H1 (cell line): ENCODE measurements around the gene PJVK. TPM values are rescaled to one million over a fixed set of nuclear protein-coding genes. Genes with fewer than 3 reads are reported as not detected.

ENCODE experiments used
- CTCF ChIA-PET: fragments of 300-600 bp; sonication (Branson Sonifier 250); formaldehyde crosslinking; loops from one replicate; lab custom pipeline; 2021; ENCODE audit not compliant: partially characterized antibody; lab: Charles Lee
- POLR2A ChIA-PET: fragments of 300-600 bp; sonication (Branson Sonifier 250); formaldehyde crosslinking; loops from one replicate; lab custom pipeline; 2021; ENCODE audit warnings: inconsistent platforms; ENCODE audit not compliant: partially characterized antibody; lab: Charles Lee
- DNase-seq, 2 experiments: peaks; one replicate each; pipeline versions ENCODE4 v3.0.0 to v3.0.0-alpha.2; 2010 to 2022; ENCODE audit warnings: low spot score in 2 of 2, low read depth in 1 of 2, mixed read lengths in 1 of 2
- FAIRE-seq: peaks from 2 replicates; lab custom pipeline; 2011; peaks lifted over from hg19 to GRCh38; lab: Jason Lieb, UNC
- H2AFZ ChIP-seq: 2 replicates; pipeline ENCODE4 v1.8.1; 2012; ENCODE audit warnings: low read length, inconsistent platforms
- H2AK5ac ChIP-seq: 2 replicates; pipeline ENCODE4 v1.6.1; 2013; ENCODE audit warnings: low read depth, low read length
- H2BK120ac ChIP-seq: replicated peaks from 2 replicates; pipeline ENCODE3; 2013; ENCODE audit warnings: low read depth, low read length, inconsistent platforms
- H2BK12ac ChIP-seq: 2 replicates; pipeline ENCODE4 v1.6.1; 2013; ENCODE audit warnings: low read depth, low read length
- H2BK15ac ChIP-seq: 2 replicates; pipeline ENCODE4 v1.6.1; 2013; ENCODE audit warnings: low read length
- H2BK20ac ChIP-seq: 2 replicates; pipeline ENCODE4 v1.6.1; 2013; ENCODE audit warnings: low read length
- H2BK5ac ChIP-seq: 2 replicates; pipeline ENCODE4 v1.6.1; 2013; ENCODE audit warnings: low read depth, low read length
- H3K14ac ChIP-seq: 2 replicates; pipeline ENCODE4 v1.6.1; 2013; ENCODE audit warnings: inconsistent platforms; ENCODE audit not compliant: insufficient read length
- H3K18ac ChIP-seq: 2 replicates; pipeline ENCODE4 v1.6.1; 2013; ENCODE audit warnings: low read length; ENCODE audit errors: extremely low read depth
- H3K23ac ChIP-seq: 2 replicates; pipeline ENCODE4 v1.6.1; 2013; ENCODE audit warnings: inconsistent platforms; ENCODE audit not compliant: insufficient read length
- H3K23me2 ChIP-seq: 2 replicates; pipeline ENCODE4 v1.6.1; 2013; ENCODE audit warnings: low read depth, low read length
- H3K27ac ChIP-seq: 2 replicates; pipeline ENCODE4 v1.6.1; 2011; ENCODE audit warnings: low read depth, low read length, inconsistent platforms
- H3K27me3 ChIP-seq, 4 experiments: replicated peaks in 1 of 4; 1 replicate in 1 of 4; 2 replicates in 3 of 4; pipeline versions ENCODE4 v1.6.1 to v1.8.1; 2011 to 2013; ENCODE audit warnings: low read length in 3 of 4, mild to moderate bottlenecking in 3 of 4, inconsistent platforms in 2 of 4, mixed read lengths in 2 of 4, moderate library complexity in 1 of 4; ENCODE audit not compliant: control insufficient read depth in 3 of 4, insufficient read depth in 3 of 4; ENCODE audit errors: extremely low read depth in 1 of 4
- H3K36me3 ChIP-seq, 4 experiments: 2 replicates each; pipeline versions ENCODE4 v1.6.1 to v1.8.1; 2011 to 2013; ENCODE audit warnings: mild to moderate bottlenecking in 4 of 4, low read length in 3 of 4, moderate library complexity in 2 of 4, control low read depth in 1 of 4, inconsistent platforms in 1 of 4; ENCODE audit not compliant: insufficient read depth in 4 of 4, control insufficient read depth in 2 of 4
- H3K4ac ChIP-seq: replicated peaks from 2 replicates; pipeline ENCODE3; 2013; ENCODE audit warnings: low read length, low read depth, mixed read lengths, inconsistent platforms; ENCODE audit not compliant: insufficient read length
- H3K4me1 ChIP-seq, 4 experiments: replicated peaks in 1 of 4; 1 replicate in 1 of 4; 2 replicates in 3 of 4; pipeline versions ENCODE4 v1.6.1 to v1.8.1; 2011 to 2013; ENCODE audit warnings: low read length in 3 of 4, inconsistent platforms in 2 of 4, mixed read lengths in 1 of 4; ENCODE audit not compliant: insufficient read depth in 4 of 4, control insufficient read depth in 3 of 4
- H3K4me2 ChIP-seq, 2 experiments: 2 replicates each; pipeline versions ENCODE4 v1.6.1 to v1.8.1; 2011 to 2013; ENCODE audit warnings: low read depth in 2 of 2, low read length in 2 of 2, control low read depth in 1 of 2, inconsistent platforms in 1 of 2, mild to moderate bottlenecking in 1 of 2; ENCODE audit not compliant: insufficient read depth in 1 of 2
- H3K4me3 ChIP-seq, 4 experiments: fragments of 200-600, 300-600 bp in 1 of 4; sonication (generic), shearing (Covaris generic), sonication (Bioruptor Twin) in 1 of 4; 2 replicates each; pipeline versions ENCODE4 v1.5.1 to v1.8.1; 2011 to 2016; ENCODE audit warnings: low read length in 4 of 4, low read depth in 3 of 4, control low read depth in 2 of 4, inconsistent platforms in 2 of 4, mild to moderate bottlenecking in 2 of 4, mixed read lengths in 1 of 4, moderate library complexity in 1 of 4; ENCODE audit not compliant: insufficient read depth in 2 of 4; ENCODE audit errors: extremely low read depth in 1 of 4
- H3K56ac ChIP-seq: replicated peaks from 2 replicates; pipeline ENCODE3; 2013; ENCODE audit warnings: low read depth, mild to moderate bottlenecking, mixed read lengths, low read length, inconsistent platforms; ENCODE audit not compliant: insufficient read length
- H3K79me1 ChIP-seq: 2 replicates; pipeline ENCODE4 v1.6.1; 2013; ENCODE audit warnings: low read depth, low read length, control low read depth
- H3K79me2 ChIP-seq, 2 experiments: 2 replicates each; pipeline versions ENCODE4 v1.6.1 to v1.8.1; 2012 to 2013; ENCODE audit warnings: low read length in 2 of 2, mild to moderate bottlenecking in 2 of 2, inconsistent platforms in 1 of 2; ENCODE audit not compliant: insufficient read depth in 2 of 2, control insufficient read depth in 1 of 2
- H3K9ac ChIP-seq, 4 experiments: replicated peaks in 1 of 4; 1 replicate in 1 of 4; 2 replicates in 3 of 4; pipeline versions ENCODE4 v1.6.1 to v1.8.1; 2011 to 2013; ENCODE audit warnings: low read depth in 3 of 4, low read length in 3 of 4, control low read depth in 2 of 4, mild to moderate bottlenecking in 2 of 4, moderate library complexity in 2 of 4, inconsistent platforms in 1 of 4; ENCODE audit errors: extremely low read depth in 1 of 4
- H3K9me3 ChIP-seq, 2 experiments: 2 replicates each; pipeline versions ENCODE4 v1.6.1 to v1.8.1; 2012 to 2013; ENCODE audit warnings: mild to moderate bottlenecking in 2 of 2, moderate library complexity in 2 of 2, control low read depth in 1 of 2, inconsistent platforms in 1 of 2, low read depth in 1 of 2, low read length in 1 of 2, mixed read lengths in 1 of 2; ENCODE audit not compliant: insufficient read depth in 2 of 2
- H4K20me1 ChIP-seq, 2 experiments: replicated peaks in 1 of 2; 2 replicates each; pipeline versions ENCODE3 to v1.8.1; 2011 to 2013; ENCODE audit warnings: inconsistent platforms in 2 of 2, low read length in 2 of 2, mild to moderate bottlenecking in 1 of 2; ENCODE audit not compliant: insufficient read depth in 2 of 2, control insufficient read depth in 1 of 2
- H4K5ac ChIP-seq: 2 replicates; pipeline ENCODE4 v1.6.1; 2013; ENCODE audit warnings: low read length, low read depth, mixed read lengths, inconsistent platforms; ENCODE audit not compliant: insufficient read length
- H4K8ac ChIP-seq: 2 replicates; pipeline ENCODE4 v1.8.0; 2013; ENCODE audit warnings: mild to moderate bottlenecking, moderate library complexity, low read length, inconsistent platforms; ENCODE audit not compliant: insufficient read depth; ENCODE audit errors: extremely low read depth
- H4K91ac ChIP-seq: replicated peaks from 2 replicates; pipeline ENCODE3; 2013; ENCODE audit warnings: low read length, mixed read lengths, inconsistent platforms; ENCODE audit not compliant: insufficient read length
- JUN ChIP-seq: IDR thresholded peaks from 2 replicates; pipeline ENCODE4 v1.6.1; 2011; ENCODE audit warnings: low read depth, mild to moderate bottlenecking, improper control_type of control experiment, low read length
- RNF2 ChIP-seq: fragments of 200-900, 300-1000 bp; sonication (generic); IDR thresholded peaks from 2 replicates; pipeline ENCODE4 v1.7.1; 2016; ENCODE audit warnings: borderline replicate concordance, low read depth, mild to moderate bottlenecking, antibody characterized with exemption, low read length; ENCODE audit not compliant: poor library complexity, severe bottlenecking; ENCODE audit errors: missing control alignments
- SP2 ChIP-seq: IDR thresholded peaks from 2 replicates; pipeline ENCODE4 v1.6.1; 2012; ENCODE audit warnings: mild to moderate bottlenecking, low read length, inconsistent platforms
- SP4 ChIP-seq: IDR thresholded peaks from 2 replicates; pipeline ENCODE4 v1.6.1; 2012; ENCODE audit warnings: low read length, inconsistent platforms
- TAF1 ChIP-seq: IDR thresholded peaks from 2 replicates; pipeline ENCODE4 v1.6.1; 2011; ENCODE audit warnings: mild to moderate bottlenecking, low read depth, low read length
- WGBS, 2 experiments: shearing (Covaris generic) in 1 of 2; methylation state at CpG; one replicate each; pipeline versions ENCODE4 v1.1.6 to v1.1.7; 2013 to 2015; ENCODE audit warnings: low lambda C conversion rate in 2 of 2, mixed read lengths in 2 of 2, inconsistent platforms in 1 of 2, low coverage in 1 of 2, missing lambda C conversion rate in 1 of 2; ENCODE audit not compliant: insufficient replicate concordance in 2 of 2, insufficient coverage in 1 of 2, insufficient read length in 1 of 2; ENCODE audit errors: extremely low coverage in 1 of 2, missing lambda C conversion rate in 1 of 2; 5-methylcytosine and 5-hydroxymethylcytosine counted together
- polyA plus RNA-seq, 7 experiments: library from polyadenylated mRNA; depleted of rRNA in 3 of 7; stranded (reverse) in 5 of 7; unstranded in 2 of 7; fragments of >200 nt in 5 of 7; fragments of 200-250 nt in 2 of 7; gene quantifications; 1 replicate in 5 of 7; 2 replicates in 1 of 7; 4 replicates in 1 of 7; pipeline versions ENCODE4 v1.2.1 to v1.2.3, GENCODE V29; 2011 to 2013; ENCODE audit warnings: missing spikeins in 2 of 7, mixed read lengths in 2 of 7
- total RNA-seq: library from RNA; stranded (reverse); fragmentation: NEBNext Ultra II Directional; extraction: Animal tissue kit (Norgen Biotek cat#: 25700); gene quantifications from 2 replicates; pipeline ENCODE4 v1.2.1, GENCODE V29; 2021
- TF ChIP-seq, protein P1 (sequence below): IDR thresholded peaks from 2 replicates; pipeline ENCODE4 v1.6.1; 2012; ENCODE audit warnings: inconsistent platforms
- TF ChIP-seq, protein P2 (sequence below), 3 experiments: IDR thresholded peaks; 1 replicate in 2 of 3; 2 replicates in 1 of 3; pipeline versions ENCODE4 v1.5.1 to v1.6.1; 2011; ENCODE audit warnings: low read length in 3 of 3, mild to moderate bottlenecking in 3 of 3, inconsistent platforms in 2 of 3, low read depth in 1 of 3, moderate library complexity in 1 of 3; ENCODE audit not compliant: insufficient read depth in 1 of 3; ENCODE audit errors: control extremely low read depth in 1 of 3

Gene PJVK
- total and polyA plus RNA-seq, 2 of the 8 experiments (the other 6 are each of a cell fraction or from before 2014, with no cell fraction given), result 2.4 to 2.8 TPM

GRCh38 chr2:178496049-178496448 is 44.9 kb downstream of the PJVK start:
- WGBS, 2 experiments, result 85% methylated on average over 4 of the region's 4 CpGs; no CpG with 5 or more reads in 1 of the 2 experiments
- TF ChIP-seq JUN (no peak), TAF1 (no peak), SP4 (no peak), SP2 (no peak), RNF2 (no peak)
- TF ChIP-seq, protein P1, sequence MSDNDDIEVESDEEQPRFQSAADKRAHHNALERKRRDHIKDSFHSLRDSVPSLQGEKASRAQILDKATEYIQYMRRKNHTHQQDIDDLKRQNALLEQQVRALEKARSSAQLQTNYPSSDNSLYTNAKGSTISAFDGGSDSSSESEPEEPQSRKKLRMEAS, result no peak
- TF ChIP-seq, protein P2, sequence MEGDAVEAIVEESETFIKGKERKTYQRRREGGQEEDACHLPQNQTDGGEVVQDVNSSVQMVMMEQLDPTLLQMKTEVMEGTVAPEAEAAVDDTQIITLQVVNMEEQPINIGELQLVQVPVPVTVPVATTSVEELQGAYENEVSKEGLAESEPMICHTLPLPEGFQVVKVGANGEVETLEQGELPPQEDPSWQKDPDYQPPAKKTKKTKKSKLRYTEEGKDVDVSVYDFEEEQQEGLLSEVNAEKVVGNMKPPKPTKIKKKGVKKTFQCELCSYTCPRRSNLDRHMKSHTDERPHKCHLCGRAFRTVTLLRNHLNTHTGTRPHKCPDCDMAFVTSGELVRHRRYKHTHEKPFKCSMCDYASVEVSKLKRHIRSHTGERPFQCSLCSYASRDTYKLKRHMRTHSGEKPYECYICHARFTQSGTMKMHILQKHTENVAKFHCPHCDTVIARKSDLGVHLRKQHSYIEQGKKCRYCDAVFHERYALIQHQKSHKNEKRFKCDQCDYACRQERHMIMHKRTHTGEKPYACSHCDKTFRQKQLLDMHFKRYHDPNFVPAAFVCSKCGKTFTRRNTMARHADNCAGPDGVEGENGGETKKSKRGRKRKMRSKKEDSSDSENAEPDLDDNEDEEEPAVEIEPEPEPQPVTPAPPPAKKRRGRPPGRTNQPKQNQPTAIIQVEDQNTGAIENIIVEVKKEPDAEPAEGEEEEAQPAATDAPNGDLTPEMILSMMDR (IDR thresholded peaks at IDR 0.05; ENCODE audit: control extremely low read depth in 1 of 3, insufficient read depth in 1 of 3, low read depth in 1 of 3, low read length in 3 of 3), result no peak
- H3K79me2 ChIP-seq, result no peaks in the 10 kb centered on the region
- no peak overlapping the region for H3K27ac ChIP-seq
- H4K5ac ChIP-seq, result no peak overlapping the region
- no peak overlapping the region for H2AK5ac ChIP-seq
- H3K56ac ChIP-seq, result no peak overlapping the region
- H3K14ac ChIP-seq, result no peak overlapping the region
- H2BK12ac ChIP-seq, result no peak overlapping the region
- ChIA-PET CTCF (interaction anchor here (1.4 kb wide), 1 partner anchor 17 kb away, joined by 3 read pairs; no protein-coding TSS in a partner anchor), POLR2A (interaction anchor here (1.1 kb wide), 1 partner anchor 14 kb away, joined by 3 read pairs; no protein-coding TSS in a partner anchor)
- no peak overlapping the region for H2BK5ac ChIP-seq
- no peak overlapping the region for H4K91ac ChIP-seq
- no peak overlapping the region for H3K4me3 ChIP-seq
- no peak overlapping the region for H3K9ac ChIP-seq
- H4K20me1 ChIP-seq, result peaks cover 0 to 1% of the 10 kb centered on the region in 2 experiments
- no peak overlapping the region for H3K23ac ChIP-seq
- no peak overlapping the region for H3K4ac ChIP-seq
- H3K36me3 ChIP-seq, result peaks cover 2 to 33% (median 13%) of the 10 kb centered on the region in 4 experiments; a peak in 7 of 8 replicates
- FAIRE-seq (no peak), DNase-seq (no peak)
- no peaks in the 10 kb centered on the region for H3K23me2 ChIP-seq
- H2BK15ac ChIP-seq, result no peak overlapping the region
- no peaks in the 10 kb centered on the region for H3K79me1 ChIP-seq
- no peaks in the 10 kb centered on the region for H3K4me1 ChIP-seq
- no peaks in the 10 kb centered on the region for H3K9me3 ChIP-seq
- no peak overlapping the region for H2BK120ac ChIP-seq
- H3K4me2 ChIP-seq, result no peak overlapping the region
- H4K8ac ChIP-seq, result no peak overlapping the region
- peaks cover 0 to 1% (median 0%) of the 10 kb centered on the region in 4 experiments; a peak in 1 of 7 replicates for H3K27me3 ChIP-seq
- H2AFZ ChIP-seq, result no peak overlapping the region
- H2BK20ac ChIP-seq, result no peak overlapping the region
- H3K18ac ChIP-seq, result no peak overlapping the region
